Psoas muscle (tissue), 8 donors: ENCODE data around the gene GPATCH3. TPM values are rescaled to one million over a fixed set of nuclear protein-coding genes. Genes with fewer than 3 reads are reported as not detected.
"Not testable (repeated sequence)": the region's sequence is repeated elsewhere in the genome, so short reads cannot be mapped to it uniquely, and the experiment has no call there.

ENCODE experiments used
- ATAC-seq, 4 donors: fragments of 200-7000 bp; cut with Tn5 transposase; one replicate each; pipeline ENCODE4 v1.9.1; 2020; ENCODE audit warnings: moderate library complexity in 3 of 4, mild to moderate bottlenecking in 2 of 4
- DNase-seq, 2 donors: peaks; one replicate each; pipeline ENCODE4 v3.0.0-alpha.2; 2020
- H3K27ac ChIP-seq: fragments of 200-600 bp; one replicate; pipeline ENCODE4 v1.8.0; 2022
- H3K27me3 ChIP-seq, 3 donors: fragments of 200-600 bp in 1 of 3; one replicate each; pipeline versions ENCODE4 v1.6.1 to v1.8.0; 2013 to 2022; ENCODE audit warnings: low read length in 2 of 3, mild to moderate bottlenecking in 2 of 3, moderate library complexity in 1 of 3; ENCODE audit not compliant: insufficient read depth in 3 of 3
- H3K36me3 ChIP-seq, 2 donors: fragments of 200-600 bp in 1 of 2; one replicate each; pipeline versions ENCODE4 v1.6.1 to v1.8.0; 2013 to 2022; ENCODE audit warnings: low read depth in 1 of 2, mild to moderate bottlenecking in 1 of 2, moderate library complexity in 1 of 2; ENCODE audit not compliant: insufficient read depth in 1 of 2
- H3K4me1 ChIP-seq: fragments of 200-600 bp; one replicate; pipeline ENCODE4 v1.8.0; 2022
- H3K4me3 ChIP-seq: fragments of 200-600 bp; one replicate; pipeline ENCODE4 v1.8.0; 2022; ENCODE audit warnings: mild to moderate bottlenecking
- H3K9me3 ChIP-seq: fragments of 200-600 bp; one replicate; pipeline ENCODE4 v1.8.0; 2022
- CTCF ChIP-seq: fragments of 200-600 bp; IDR thresholded peaks from one replicate; pipeline ENCODE4 v1.8.0; 2022; ENCODE audit warnings: antibody characterized with exemption
- WGBS, 3 donors: extraction: QIAGEN DNeasy Blood & Tissue Kit; methylation state at CpG; one replicate each; pipeline versions ENCODE4 v1.1.6 to v1.1.7; 2013; 5-methylcytosine and 5-hydroxymethylcytosine counted together
- intact Hi-C, 2 donors: fragments of 100-400 bp; cut with DNase I; formaldehyde crosslinking; loops; one replicate each; pipeline versions ENCODE4 v1.11.0 to v1.14.2; 2022
- long read RNA-seq, 2 donors: library from polyadenylated mRNA; unstranded; transcript quantifications; one replicate each; pipeline ENCODE4 v2.0.0, GENCODE V29; 2021
- polyA plus RNA-seq, 3 donors: library from polyadenylated mRNA; stranded (reverse); fragments of 200-250 nt; gene quantifications; one replicate each; pipeline ENCODE4 v1.2.3, GENCODE V29; 2013
- total RNA-seq, 4 donors: library from RNA; stranded (reverse); fragmentation: NEBNext Ultra II Directional in 2 of 4; extraction: Animal tissue kit (Norgen Biotek cat#: 25700) in 2 of 4; gene quantifications; one replicate each; pipeline versions ENCODE4 v1.2.1 to v1.2.4, GENCODE V29; 2021 to 2023
- donor health status: healthy with polysubstance abuse.
- donor health status: DM: no; HTN: no; CAD: no; lungs with moderate emphysema.
- donor health status: Bipolar disorder and iron deficiency.
- donor health status: healthy.
- donor health status: DM: yes; HTN: yes; CAD: no.
- donor health status: DM: no; HTN: no; CAD: no.
- donor health status: DM: no; HTN: no; CAD: no.
- donor health status: DM: yes; HTN: yes; CAD: no.

The GPATCH3 gene
- total RNA-seq (10 to 100 TPM; 10.7 to 22.9 (median 12.1) TPM), polyA plus RNA-seq (10 to 100 TPM; 13.7 to 31.8 (median 17.8) TPM)
- long read RNA-seq, donor 1, transcript GPATCH3-201 (7 exons, 2,123 nt) = major isoform, 11 of 11 reads
- long read RNA-seq, donor 1, partial matches to known transcripts = 0 of 11 reads
- long read RNA-seq, donor 1, other reads (novel, unspliced or antisense) = 0 of 11 reads
- long read RNA-seq, donor 2, transcript GPATCH3-201 (7 exons, 2,123 nt) = major isoform, 34 of 38 reads
- long read RNA-seq, donor 2, partial matches to known transcripts = 1 of 38 reads
- long read RNA-seq, donor 2, other reads (novel, unspliced or antisense) = 3 of 38 reads

GRCh38 chr1:26900001-26900814 is at the start of gene GPATCH3:
Gene GPATCH3, minus strand, starts transcription at chr1:26900467. Its CDS starts 25 bp downstream, at chr1:26900442.
- Histone ChIP-seq H3K36me3 (peaks cover 7 to 37% of the 10 kb centered on the region in 2 donors), H3K9me3 (no peaks in the 10 kb centered on the region), H3K27me3 (no peaks in the 10 kb centered on the region), H3K4me3 (peak within 1 kb of the TSS; percentile 81), H3K4me1 (peaks cover 21% of the 10 kb centered on the region), H3K27ac (peak within 1 kb of the TSS; percentile 78)
- DNase-seq = peak; percentile 91 to 96
- no peak for TF ChIP-seq CTCF
- intact Hi-C loops = no loop called here
- 0% methylated on average over 47 to 50 of the region's 50 CpGs for WGBS, 3 donors
- ATAC-seq = peak; percentile 92 to 99 (median 93)

- DNase-seq (no peak), ATAC-seq (peak in 2 of 4 donors; percentile 13 to 21)
- H3K4me3 ChIP-seq = no peak overlapping the region
- no peak overlapping the region for H3K27ac ChIP-seq
- no peaks in the 10 kb centered on the region for H3K4me1 ChIP-seq
- no peak for TF ChIP-seq CTCF
- H3K36me3 ChIP-seq = peaks cover 0 to 24% of the 10 kb centered on the region in 2 donors
- peaks cover 0 to under 1% (median 0%) of the 10 kb centered on the region in 3 donors for H3K27me3 ChIP-seq
- intact Hi-C loops = no loop called here
- H3K9me3 ChIP-seq = no peaks in the 10 kb centered on the region
- WGBS, 3 donors = 55 to 76% (median 69%) methylated on average over 3 of the region's 3 CpGs
Observed at GRCh38 chr1:26949926-26950319, 49.7 kb upstream of the GPATCH3 start.

GRCh38 chr1:26949266-26949925 is 49.1 kb upstream of the GPATCH3 start:
- Histone ChIP-seq H3K9me3 (no peaks in the 10 kb centered on the region), H3K27me3 (no peaks in the 10 kb centered on the region), H3K36me3 (peaks cover 0 to 29% of the 10 kb centered on the region in 2 donors), H3K4me3 (no peak overlapping the region), H3K4me1 (no peaks in the 10 kb centered on the region), H3K27ac (no peak overlapping the region)
- ATAC-seq (peak in 1 of 4 donors; percentile 55), DNase-seq (no peak)
- intact Hi-C loops = no loop called here
- 76 to 88% (median 79%) methylated on average over 1 of the region's 1 CpG for WGBS, 3 donors
- no peak for TF ChIP-seq CTCF

- DNase-seq, H3K4me1 ChIP-seq, H3K27ac ChIP-seq, ATAC-seq, H3K9me3 ChIP-seq, H3K27me3 ChIP-seq, intact Hi-C loops, H3K4me3 ChIP-seq: not testable (repeated sequence)
- H3K36me3 ChIP-seq = peaks cover 4 to 36% of the 10 kb centered on the region in 2 donors
- 92 to 93% (median 92%) methylated on average over 16 of the region's 16 CpGs for WGBS, 3 donors
Observed at GRCh38 chr1:26948725-26949057, 48.4 kb upstream of the GPATCH3 start.

- no peak for ATAC-seq
- intact Hi-C loops = no loop called here
- Histone ChIP-seq H3K27me3 (no peaks in the 10 kb centered on the region), H3K4me3 (no peak overlapping the region), H3K27ac (no peak overlapping the region), H3K36me3 (peaks cover 14 to 60% of the 10 kb centered on the region in 2 donors), H3K4me1 (no peaks in the 10 kb centered on the region), H3K9me3 (no peaks in the 10 kb centered on the region)
- 76 to 84% (median 77%) methylated on average over 4 of the region's 4 CpGs for WGBS, 3 donors
- TF ChIP-seq CTCF = no peak
- no peak for DNase-seq
Observed at GRCh38 chr1:26946270-26946669, 46.0 kb upstream of the GPATCH3 start.
